Fibroblast of lung (primary cell): ENCODE measurements around the gene FNDC11. TPM values are rescaled to one million over a fixed set of nuclear protein-coding genes. Genes with fewer than 3 reads are reported as not detected.
"Not testable (repeated sequence)": the region's sequence is repeated elsewhere in the genome, so short reads cannot be mapped to it uniquely, and the experiment has no call there.

Experiments
- DNase-seq, 2 donors: peaks; one replicate each; pipeline versions ENCODE4 v3.0.0 to v3.0.0-alpha.2; 2010; ENCODE audit warnings: low read depth in 2 of 2
- H2AFZ ChIP-seq: 2 replicates; pipeline ENCODE4 v1.5.1; 2012; ENCODE audit warnings: low read length, control low read depth, inconsistent platforms
- H3K27ac ChIP-seq: 2 replicates; pipeline ENCODE4 v1.5.1; 2011; ENCODE audit warnings: low read length, control low read depth; ENCODE audit not compliant: insufficient read depth
- H3K27me3 ChIP-seq: 2 replicates; pipeline ENCODE4 v1.5.1; 2011; ENCODE audit warnings: mild to moderate bottlenecking, low read length; ENCODE audit not compliant: control insufficient read depth, insufficient read depth
- H3K36me3 ChIP-seq: 2 replicates; pipeline ENCODE4 v1.5.1; 2011; ENCODE audit warnings: low read length; ENCODE audit not compliant: control insufficient read depth, insufficient read depth
- H3K4me1 ChIP-seq: 2 replicates; pipeline ENCODE4 v1.5.1; 2011; ENCODE audit warnings: low read length; ENCODE audit not compliant: control insufficient read depth, insufficient read depth; ENCODE audit errors: extremely low read depth
- H3K4me2 ChIP-seq: 2 replicates; pipeline ENCODE4 v1.5.1; 2011; ENCODE audit warnings: low read length, control low read depth; ENCODE audit not compliant: insufficient read depth; ENCODE audit errors: extremely low read depth
- H3K4me3 ChIP-seq, 4 experiments: fragments of 200-600 bp in 1 of 4; sonication (generic) in 1 of 4; replicated peaks in 1 of 4; 2 replicates each; pipeline ENCODE4 v1.5.1; 2011 to 2016; ENCODE audit warnings: low read length in 4 of 4, low read depth in 3 of 4, mild to moderate bottlenecking in 3 of 4, control low read depth in 2 of 4, inconsistent platforms in 1 of 4, mixed read lengths in 1 of 4; ENCODE audit not compliant: insufficient read depth in 1 of 4; ENCODE audit errors: control extremely low read depth in 1 of 4
- H3K79me2 ChIP-seq: 2 replicates; pipeline ENCODE4 v1.5.1; 2012; ENCODE audit warnings: mild to moderate bottlenecking, low read length, inconsistent platforms; ENCODE audit not compliant: control insufficient read depth, insufficient read depth
- H3K9ac ChIP-seq: 2 replicates; pipeline ENCODE4 v1.5.1; 2011; ENCODE audit warnings: mild to moderate bottlenecking, low read length, control low read depth; ENCODE audit not compliant: insufficient read depth
- H3K9me3 ChIP-seq: 2 replicates; pipeline ENCODE4 v1.5.1; 2012; ENCODE audit warnings: low read depth, low read length; ENCODE audit not compliant: control insufficient read depth, insufficient read depth
- H4K20me1 ChIP-seq: 2 replicates; pipeline ENCODE4 v1.5.1; 2011; ENCODE audit warnings: low read length; ENCODE audit not compliant: control insufficient read depth, insufficient read depth; ENCODE audit errors: extremely low read depth
- EZH2 ChIP-seq: IDR thresholded peaks from 2 replicates; pipeline ENCODE4 v1.5.1; 2012; ENCODE audit warnings: low read length, control low read depth, mild to moderate bottlenecking; ENCODE audit errors: missing control alignments
- polyA plus RNA-seq, 2 donors: library from polyadenylated mRNA; depleted of rRNA in 1 of 2; stranded (reverse) in 1 of 2; unstranded in 1 of 2; fragments of >200 nt; gene quantifications; 2 replicates each; pipeline ENCODE4 v1.2.1, GENCODE V29; 2011 to 2012; ENCODE audit warnings: missing spikeins in 1 of 2
- total RNA-seq: library from RNA; depleted of rRNA; stranded (reverse); fragments of >200 nt; gene quantifications from 2 replicates; pipeline ENCODE4 v1.2.1, GENCODE V29; 2014
- TF ChIP-seq, protein P1 (sequence below), 2 donors: IDR thresholded peaks in 1 of 2; conservative IDR thresholded peaks in 1 of 2; 1 replicate in 1 of 2; 2 replicates in 1 of 2; pipeline ENCODE4 v1.5.1; 2011 to 2012; ENCODE audit warnings: low read length in 2 of 2, control low read depth in 1 of 2, inconsistent platforms in 1 of 2, low read depth in 1 of 2, mild to moderate bottlenecking in 1 of 2

The FNDC11 gene
- total and polyA plus RNA-seq, 2 donors (not counting 1 experiment from before 2014, with no cell fraction given): 0.22 to 1.7 TPM

DNA sequence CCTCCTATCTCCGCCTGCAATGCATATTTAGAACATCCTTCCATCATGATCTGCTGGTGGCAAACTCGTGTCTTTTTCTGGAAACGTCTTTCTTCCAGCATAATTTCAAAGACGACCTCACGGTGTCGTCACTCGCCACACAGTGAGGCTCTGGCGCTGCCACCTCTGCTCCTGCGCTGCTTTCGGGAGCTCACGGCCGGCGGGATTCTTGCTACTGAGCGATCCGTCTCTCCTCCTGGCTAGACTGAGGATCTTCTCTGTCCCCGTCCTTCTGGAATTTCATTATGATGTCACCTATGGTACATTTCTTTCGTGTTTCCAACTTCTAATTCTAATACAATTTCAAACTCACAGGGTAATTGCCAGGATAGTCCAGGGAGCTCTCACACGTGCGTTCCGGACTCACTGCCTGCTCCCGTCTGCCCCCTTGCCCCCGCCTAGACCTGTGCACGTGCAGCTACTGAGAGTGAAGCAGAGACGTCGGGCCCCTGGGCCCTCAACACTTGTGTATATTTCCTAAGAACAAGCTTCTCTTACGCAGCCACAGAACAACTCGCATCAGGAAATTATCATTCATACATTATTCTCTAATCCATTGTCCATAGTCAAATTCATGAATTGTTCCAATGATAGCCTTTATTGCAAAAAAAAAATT lies 45.6 kb downstream of the FNDC11 start:
- H3K27me3 ChIP-seq: no peaks in the 10 kb centered on the region
- H3K9ac ChIP-seq: no peak overlapping the region
- no peak overlapping the region for H3K4me2 ChIP-seq
- H2AFZ ChIP-seq: no peak overlapping the region
- no peak overlapping the region for H3K27ac ChIP-seq
- no peaks in the 10 kb centered on the region for H3K79me2 ChIP-seq
- peaks cover 20% of the 10 kb centered on the region for H3K36me3 ChIP-seq
- H3K4me3 ChIP-seq: no peak overlapping the region
- no peaks in the 10 kb centered on the region for H3K9me3 ChIP-seq
- DNase-seq: no peak
- peaks cover under 1% of the 10 kb centered on the region for H3K4me1 ChIP-seq
- no peak for TF ChIP-seq EZH2
- TF ChIP-seq, protein P1, sequence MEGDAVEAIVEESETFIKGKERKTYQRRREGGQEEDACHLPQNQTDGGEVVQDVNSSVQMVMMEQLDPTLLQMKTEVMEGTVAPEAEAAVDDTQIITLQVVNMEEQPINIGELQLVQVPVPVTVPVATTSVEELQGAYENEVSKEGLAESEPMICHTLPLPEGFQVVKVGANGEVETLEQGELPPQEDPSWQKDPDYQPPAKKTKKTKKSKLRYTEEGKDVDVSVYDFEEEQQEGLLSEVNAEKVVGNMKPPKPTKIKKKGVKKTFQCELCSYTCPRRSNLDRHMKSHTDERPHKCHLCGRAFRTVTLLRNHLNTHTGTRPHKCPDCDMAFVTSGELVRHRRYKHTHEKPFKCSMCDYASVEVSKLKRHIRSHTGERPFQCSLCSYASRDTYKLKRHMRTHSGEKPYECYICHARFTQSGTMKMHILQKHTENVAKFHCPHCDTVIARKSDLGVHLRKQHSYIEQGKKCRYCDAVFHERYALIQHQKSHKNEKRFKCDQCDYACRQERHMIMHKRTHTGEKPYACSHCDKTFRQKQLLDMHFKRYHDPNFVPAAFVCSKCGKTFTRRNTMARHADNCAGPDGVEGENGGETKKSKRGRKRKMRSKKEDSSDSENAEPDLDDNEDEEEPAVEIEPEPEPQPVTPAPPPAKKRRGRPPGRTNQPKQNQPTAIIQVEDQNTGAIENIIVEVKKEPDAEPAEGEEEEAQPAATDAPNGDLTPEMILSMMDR (conservative IDR thresholded peaks at IDR 0.05 in 1 of 2, IDR thresholded peaks at IDR 0.05 in 1 of 2; ENCODE audit: low read depth in 1 of 2, low read length in 2 of 2): no peak
- H4K20me1 ChIP-seq: no peaks in the 10 kb centered on the region

DNA sequence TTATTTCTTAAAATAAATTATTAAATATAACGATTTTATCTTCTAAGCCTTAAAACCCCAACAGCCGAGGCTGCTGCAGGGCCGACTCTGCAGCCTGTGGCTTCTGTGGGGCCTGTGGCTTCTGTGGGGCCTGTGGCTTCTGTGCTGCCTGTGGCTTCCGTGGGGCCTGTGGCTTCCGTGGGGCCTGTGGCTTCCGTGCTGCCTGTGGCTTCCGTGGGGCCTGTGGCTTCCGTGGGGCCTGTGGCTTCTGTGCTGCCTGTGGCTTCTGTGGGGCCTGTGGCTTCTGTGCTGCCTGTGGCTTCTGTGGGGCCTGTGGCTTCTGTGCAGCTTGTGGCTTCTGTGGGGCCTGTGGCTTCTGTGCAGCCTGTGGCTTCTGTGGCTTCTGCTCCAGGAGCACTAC lies 47.7 kb downstream of the FNDC11 start:
- not testable (repeated sequence) for H3K4me3 ChIP-seq, H3K27ac ChIP-seq, H3K4me2 ChIP-seq, DNase-seq, H3K27me3 ChIP-seq, H3K9me3 ChIP-seq, H4K20me1 ChIP-seq, H3K4me1 ChIP-seq, H3K79me2 ChIP-seq, H2AFZ ChIP-seq, H3K9ac ChIP-seq
- peaks cover 16% of the 10 kb centered on the region for H3K36me3 ChIP-seq

DNA sequence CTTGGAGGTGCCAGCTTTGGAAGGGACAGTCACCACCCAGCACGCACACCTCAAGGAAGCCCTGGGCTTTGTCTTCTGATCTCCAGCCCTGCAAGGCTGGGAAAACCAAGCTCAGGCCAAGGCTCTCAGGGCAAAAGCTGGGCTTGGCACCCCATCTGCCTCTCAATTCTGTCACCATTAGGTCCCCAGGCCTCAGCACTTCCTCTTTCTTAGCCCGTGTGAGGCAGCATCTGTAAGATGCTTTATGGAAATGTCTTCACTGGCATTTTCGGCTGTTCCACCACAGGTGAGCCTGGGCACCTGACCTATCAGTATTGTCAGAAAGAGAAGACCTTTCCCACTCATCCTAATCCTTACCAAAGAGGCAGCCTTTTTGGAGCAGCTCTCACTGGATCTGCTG lies 48.4 kb downstream of the FNDC11 start:
- H3K79me2 ChIP-seq: no peaks in the 10 kb centered on the region
- H3K4me2 ChIP-seq: no peak overlapping the region
- H3K9ac ChIP-seq: no peak overlapping the region
- H3K36me3 ChIP-seq: peaks cover 16% of the 10 kb centered on the region
- H3K4me3 ChIP-seq: no peak overlapping the region
- H3K27me3 ChIP-seq: no peaks in the 10 kb centered on the region
- H3K9me3 ChIP-seq: no peaks in the 10 kb centered on the region
- H4K20me1 ChIP-seq: no peaks in the 10 kb centered on the region
- H3K27ac ChIP-seq: no peak overlapping the region
- TF ChIP-seq, protein P1 (conservative IDR thresholded peaks at IDR 0.05 in 1 of 2, IDR thresholded peaks at IDR 0.05 in 1 of 2; ENCODE audit: low read depth in 1 of 2, low read length in 2 of 2): no peak
- TF ChIP-seq EZH2: no peak
- no peak for DNase-seq
- no peaks in the 10 kb centered on the region for H3K4me1 ChIP-seq
- H2AFZ ChIP-seq: no peak overlapping the region

Other genes with a start within 250 kb of the FNDC11 start
- not detected in 2 replicates for gene CHRNA4, start 192.8 kb upstream of the FNDC11 start, total RNA-seq
- gene CHRNA4, start 192.8 kb upstream of the FNDC11 start, polyA plus RNA-seq: not detected in 2 replicates
- not detected in 2 replicates for gene KCNQ2, start 81.5 kb upstream of the FNDC11 start, total RNA-seq
- not detected in 2 replicates for gene KCNQ2, start 81.5 kb upstream of the FNDC11 start, polyA plus RNA-seq
- 1.7 and 2.6 TPM in 2 replicates for gene EEF1A2, start 55.1 kb upstream of the FNDC11 start, total RNA-seq
- gene EEF1A2, start 55.1 kb upstream of the FNDC11 start, polyA plus RNA-seq: 0.16 and 0.46 TPM in 2 replicates
- gene PPDPF, start 33.4 kb upstream of the FNDC11 start, total RNA-seq: 39.5 and 58.0 TPM in 2 replicates
- gene PPDPF, start 33.4 kb upstream of the FNDC11 start, polyA plus RNA-seq: 29.7 and 34.0 TPM in 2 replicates
- under 0.01 and 0.17 TPM in 2 replicates for gene PTK6, start 16.8 kb upstream of the FNDC11 start, total RNA-seq
- gene PTK6, start 16.8 kb upstream of the FNDC11 start, polyA plus RNA-seq: not detected in 2 replicates
- not detected in 2 replicates for gene SRMS, start 6.4 kb upstream of the FNDC11 start, total RNA-seq
- not detected in 2 replicates for gene SRMS, start 6.4 kb upstream of the FNDC11 start, polyA plus RNA-seq
- 40.6 and 47.6 TPM in 2 replicates for gene HELZ2, start 20.1 kb downstream of the FNDC11 start, total RNA-seq
- 3.3 and 6.2 TPM in 2 replicates for gene HELZ2, start 20.1 kb downstream of the FNDC11 start, polyA plus RNA-seq
- 7.4 and 10.9 TPM in 2 replicates for gene GMEB2, start 72.9 kb downstream of the FNDC11 start, total RNA-seq
- 6.3 and 7.9 TPM in 2 replicates for gene GMEB2, start 72.9 kb downstream of the FNDC11 start, polyA plus RNA-seq
- gene STMN3, start 99.3 kb downstream of the FNDC11 start, total RNA-seq: 16.4 and 34.3 TPM in 2 replicates
- gene STMN3, start 99.3 kb downstream of the FNDC11 start, polyA plus RNA-seq: 3.7 and 27.4 TPM in 2 replicates
- gene RTEL1, start 104.2 kb downstream of the FNDC11 start, total RNA-seq: 8.5 and 12.4 TPM in 2 replicates
- 4.7 and 11.5 TPM in 2 replicates for gene RTEL1, start 104.2 kb downstream of the FNDC11 start, polyA plus RNA-seq
- 6.7 and 35.2 TPM in 2 replicates for gene TNFRSF6B, start 142.5 kb downstream of the FNDC11 start, total RNA-seq
- gene TNFRSF6B, start 142.5 kb downstream of the FNDC11 start, polyA plus RNA-seq: 3.8 and 5.7 TPM in 2 replicates
- gene ARFRP1, start 153.8 kb downstream of the FNDC11 start, total RNA-seq: 24.7 and 35.0 TPM in 2 replicates
- 32.2 and 34.6 TPM in 2 replicates for gene ARFRP1, start 153.8 kb downstream of the FNDC11 start, polyA plus RNA-seq
- gene ZGPAT, start 153.9 kb downstream of the FNDC11 start, total RNA-seq: 10.7 and 11.0 TPM in 2 replicates
- 7.6 and 8.7 TPM in 2 replicates for gene ZGPAT, start 153.9 kb downstream of the FNDC11 start, polyA plus RNA-seq
- 1.5 and 3.5 TPM in 2 replicates for gene LIME1, start 182.5 kb downstream of the FNDC11 start, total RNA-seq
- gene LIME1, start 182.5 kb downstream of the FNDC11 start, polyA plus RNA-seq: 0.68 and 0.90 TPM in 2 replicates
- 18.2 and 30.6 TPM in 2 replicates for gene SLC2A4RG, start 185.6 kb downstream of the FNDC11 start, total RNA-seq
- 17.5 and 27.1 TPM in 2 replicates for gene SLC2A4RG, start 185.6 kb downstream of the FNDC11 start, polyA plus RNA-seq